WI38 (cell line): ENCODE measurements around the gene F8.
"Not testable (repeated sequence)": the region's sequence is repeated elsewhere in the genome, so short reads cannot be mapped to it uniquely, and the experiment has no call there.

ENCODE experiments used
- H3K4me3 ChIP-seq: 2 replicates; pipeline ENCODE4 v1.5.1; 2011; ENCODE audit warnings: low read depth, mild to moderate bottlenecking, control low read depth, low read length
- CTCF ChIP-seq: IDR thresholded peaks from 2 replicates; pipeline ENCODE4 v1.5.1; 2012; ENCODE audit warnings: low read depth, mild to moderate bottlenecking, control low read depth, low read length

Gene F8

DNA sequence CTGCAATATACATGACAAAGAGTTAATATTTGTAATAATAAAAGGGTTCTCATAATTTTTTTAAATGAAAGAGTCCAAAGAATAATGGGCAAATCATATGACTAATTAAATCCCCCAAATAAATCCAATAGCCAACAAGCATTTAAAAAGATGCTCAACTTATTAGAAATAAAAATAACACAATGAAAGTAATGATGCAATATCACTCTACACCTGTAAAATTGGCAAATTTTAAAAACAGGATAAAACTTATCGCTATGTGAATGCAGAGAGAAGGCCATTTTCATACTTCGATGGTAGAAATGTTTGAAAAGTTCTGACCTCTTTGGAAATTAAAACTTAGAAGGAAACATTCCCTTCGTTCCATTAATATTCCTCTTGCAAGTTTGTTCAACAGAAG is 1.9 kb downstream of the F8 start:
- TF ChIP-seq CTCF: no peak
- no peak overlapping the region for H3K4me3 ChIP-seq

- TF ChIP-seq CTCF: no peak
- no peak overlapping the region for H3K4me3 ChIP-seq
Measured at GRCh38 chrX:155009994-155010472, 12.5 kb downstream of the F8 start.

DNA sequence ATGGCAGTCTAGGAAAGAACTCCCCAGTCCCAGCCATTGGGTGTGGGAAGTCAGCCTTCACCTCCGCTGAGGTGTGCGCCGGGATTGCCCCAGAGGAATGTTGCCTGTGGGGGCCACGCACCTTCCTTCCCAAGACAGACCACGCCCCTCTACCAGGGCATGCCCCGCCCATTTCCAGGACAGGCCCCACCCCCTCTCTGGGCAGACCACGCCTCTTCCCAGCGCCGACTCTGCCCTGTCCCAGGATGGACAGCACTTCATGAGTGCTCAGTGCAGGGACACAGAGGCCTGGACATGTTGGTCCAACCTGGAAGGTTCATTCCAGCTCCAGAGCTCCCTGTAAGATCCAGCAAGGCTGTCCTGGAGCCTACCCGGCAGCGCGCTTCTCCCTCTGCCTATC is 13.9 kb downstream of the F8 start:
- H3K4me3 ChIP-seq: not testable (repeated sequence)

- not testable (repeated sequence) for H3K4me3 ChIP-seq
Measured at GRCh38 chrX:155006913-155007671, 15.4 kb downstream of the F8 start.

GRCh38 chrX:155006379-155006778 is 16.1 kb downstream of the F8 start:
- H3K4me3 ChIP-seq: not testable (repeated sequence)

- H3K4me3 ChIP-seq: no peak overlapping the region
- TF ChIP-seq CTCF: no peak
Measured at GRCh38 chrX:155005190-155005589, 17.3 kb downstream of the F8 start.

DNA sequence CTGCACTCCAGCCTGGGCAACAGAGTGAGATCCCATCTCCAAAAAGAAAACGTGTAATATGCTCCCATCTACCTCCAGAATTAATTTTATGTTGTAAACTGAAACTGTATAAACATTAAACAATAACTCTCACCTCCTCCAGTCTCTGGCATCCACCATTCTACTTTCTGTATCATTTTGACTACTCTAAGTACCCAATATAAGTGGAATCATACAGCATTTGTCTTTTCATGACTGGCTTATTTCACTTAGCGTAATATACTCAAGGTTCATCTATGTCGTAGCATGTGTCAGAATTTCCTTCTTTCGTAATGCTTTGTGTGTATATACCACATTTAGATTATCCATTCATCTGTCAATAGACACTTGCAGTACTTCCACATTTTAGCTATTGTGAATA is 20.6 kb downstream of the F8 start:
- TF ChIP-seq CTCF: no peak
- H3K4me3 ChIP-seq: no peak overlapping the region

DNA sequence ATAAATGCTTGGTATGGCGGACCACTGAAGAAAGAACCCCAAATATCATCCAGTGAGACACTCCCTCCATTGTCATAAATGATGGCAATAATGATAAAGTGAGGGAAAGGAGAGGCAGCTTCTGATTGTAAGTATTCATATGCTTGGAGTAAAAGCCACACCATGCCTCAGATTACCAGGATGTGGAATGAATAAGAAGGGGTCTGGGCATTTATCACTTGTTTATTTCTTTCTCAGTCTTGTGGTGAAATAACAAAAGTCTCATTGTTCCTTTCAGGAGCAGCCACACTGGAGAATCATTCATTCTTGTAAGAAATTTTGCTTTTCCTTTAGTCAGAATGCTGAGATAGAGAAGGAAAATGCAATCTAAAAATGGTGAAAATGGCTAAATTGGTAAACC is 21.7 kb downstream of the F8 start:
- H3K4me3 ChIP-seq: no peak overlapping the region
- TF ChIP-seq CTCF: no peak

DNA sequence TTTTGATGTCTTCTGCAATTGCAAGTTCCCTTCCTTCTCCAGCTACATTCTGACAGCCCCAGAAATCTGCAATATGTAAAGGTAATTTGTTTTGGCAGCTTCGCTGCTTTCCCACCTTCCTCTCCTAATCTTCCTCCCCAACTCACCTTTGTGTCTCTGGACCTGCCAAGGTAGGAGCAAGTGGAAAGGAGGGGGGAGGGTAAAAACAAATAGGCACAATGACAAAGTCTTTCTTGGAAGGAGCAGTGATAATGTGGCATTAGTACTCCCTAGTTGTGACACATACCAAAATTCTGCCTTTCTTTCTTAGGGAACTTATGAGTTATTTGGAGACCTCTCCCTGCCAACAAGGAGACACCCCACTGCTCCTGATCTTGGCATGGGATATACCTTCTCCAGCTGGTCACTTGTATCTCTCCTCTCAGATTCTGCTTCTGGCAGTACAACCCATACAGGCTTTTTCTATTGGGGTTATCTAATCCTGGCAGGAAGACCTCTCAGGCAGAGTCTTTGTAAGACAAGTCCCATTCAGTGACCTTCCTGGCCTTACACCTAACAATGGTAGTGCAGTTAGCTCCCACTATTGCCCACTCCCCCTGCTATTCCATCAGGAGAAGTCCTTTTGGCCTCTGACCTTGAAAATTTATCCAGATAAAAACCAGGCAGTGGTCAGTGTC is 24.2 kb downstream of the F8 start:
- H3K4me3 ChIP-seq: no peak overlapping the region
- TF ChIP-seq CTCF: no peak
